ENCODE measurements around the gene MKI67.
"Not testable (repeated sequence)": the region's sequence is repeated elsewhere in the genome, so short reads cannot be mapped to it uniquely, and the experiment has no call there.

MKI67 gene

DNA sequence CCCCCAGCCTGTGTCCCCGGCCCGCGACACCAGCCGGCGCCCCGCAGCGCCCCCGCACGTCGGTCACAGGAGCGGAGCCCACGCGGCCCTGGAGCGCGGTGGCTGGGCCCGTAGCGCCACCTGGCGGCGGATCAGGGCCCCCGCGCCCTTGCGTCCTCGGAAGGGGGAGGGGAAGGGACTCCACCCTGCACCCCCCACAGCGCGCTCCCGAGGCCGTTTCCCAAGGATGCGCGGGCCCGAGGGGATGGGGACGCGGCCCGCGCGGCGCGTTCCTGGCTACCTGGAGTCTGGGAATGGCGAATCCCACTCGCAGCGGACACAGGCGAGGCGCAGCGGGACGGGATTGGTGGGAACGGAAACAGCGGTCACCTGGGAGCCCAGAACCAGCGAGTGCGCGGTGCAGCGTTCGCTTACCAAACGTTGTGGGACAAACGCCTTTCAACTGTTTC, 23.8 kb upstream of the MKI67 start:
- peak; percentile 58 for DNase-seq (ENCODE audit: low spot score)

GRCh38 chr10:128149267-128150014, 23.2 kb upstream of the MKI67 start:
- DNase-seq (ENCODE audit: low spot score): no peak

DNA sequence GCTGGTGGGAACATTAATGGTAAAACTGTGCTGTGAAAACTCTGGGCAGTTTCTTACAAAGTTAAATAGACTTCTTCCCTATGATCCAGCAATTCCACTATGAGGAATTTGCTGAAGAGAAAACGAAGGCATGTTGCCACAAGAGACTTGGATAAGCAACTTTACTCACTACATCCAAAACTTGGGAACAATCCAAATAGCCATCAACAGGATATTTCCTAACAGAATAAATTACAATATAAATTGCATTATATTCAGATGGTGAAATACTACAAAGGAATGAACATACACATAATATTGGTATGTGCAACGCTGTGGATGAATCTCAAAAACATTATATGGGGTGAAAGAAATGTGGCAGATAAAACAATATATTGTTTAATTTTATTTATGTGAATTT, 21.4 kb upstream of the MKI67 start:
- DNase-seq (ENCODE audit: low spot score): no peak

DNA sequence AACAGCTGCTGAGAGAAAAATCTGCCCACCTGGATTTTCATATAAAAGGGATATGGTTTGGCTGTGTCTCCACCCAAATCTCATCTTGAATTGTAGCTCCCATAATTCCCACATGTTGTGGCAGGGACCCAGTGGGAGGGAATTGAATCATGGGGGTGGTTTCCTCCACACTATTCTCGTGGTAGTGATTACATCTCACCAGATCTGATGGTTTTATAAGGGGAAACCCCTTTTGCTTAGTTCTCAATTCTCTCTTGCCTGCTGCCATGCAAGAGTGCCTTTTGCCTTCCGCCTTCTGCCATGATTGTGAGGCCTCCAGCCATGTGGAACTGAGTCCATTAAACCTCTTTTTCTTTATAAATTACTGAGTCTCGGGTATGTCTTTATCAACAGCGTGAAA, 20.8 kb upstream of the MKI67 start:
- no peak for DNase-seq (ENCODE audit: low spot score)

GRCh38 chr10:128144547-128144946, 18.3 kb upstream of the MKI67 start:
- no peak for DNase-seq (ENCODE audit: low spot score)

- no peak for DNase-seq (ENCODE audit: low spot score)
Measured at GRCh38 chr10:128143531-128143930, 17.3 kb upstream of the MKI67 start.

DNA sequence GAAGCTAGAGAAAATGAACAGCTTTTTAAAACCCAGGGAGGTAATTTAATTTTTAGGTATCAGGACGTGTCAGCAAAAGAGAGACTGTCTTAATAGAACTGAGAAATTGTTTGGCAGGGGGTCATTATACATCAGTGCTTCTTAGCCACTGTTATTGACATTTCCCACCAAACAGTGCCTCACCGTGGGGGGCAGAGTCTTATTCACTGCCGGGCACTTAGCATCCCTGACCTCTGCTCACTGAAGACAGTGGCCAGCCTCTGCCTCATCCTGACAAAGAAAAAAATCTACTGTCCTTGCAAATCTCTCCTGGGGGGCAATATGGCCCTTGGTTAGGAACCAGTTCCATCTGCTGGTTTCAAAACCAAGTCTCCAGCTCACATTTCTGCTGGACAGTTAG, 14.2 kb upstream of the MKI67 start:
- DNase-seq (ENCODE audit: low spot score): no peak

DNA sequence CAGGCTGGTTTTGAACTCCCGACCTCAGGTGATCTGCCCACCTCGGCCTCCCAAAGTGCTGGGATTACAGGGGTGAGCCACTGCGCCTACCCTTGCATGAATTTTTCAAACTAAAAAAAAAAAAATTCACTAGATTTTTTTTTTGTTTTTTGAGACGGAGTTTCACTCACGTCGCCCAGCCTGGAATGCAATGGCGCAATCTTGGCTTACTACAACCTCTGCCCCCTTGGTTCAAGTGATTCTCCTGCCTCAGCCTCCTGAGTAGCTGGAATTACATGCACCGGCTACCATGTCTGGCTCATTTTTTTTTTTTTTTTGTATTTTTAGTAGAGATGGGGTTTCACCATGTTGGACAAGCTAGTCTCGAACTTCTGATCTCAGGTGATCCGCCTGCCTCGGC, 12.2 kb upstream of the MKI67 start:
- not testable (repeated sequence) for DNase-seq (ENCODE audit: low spot score)

GRCh38 chr10:128137877-128138276, 11.7 kb upstream of the MKI67 start:
- DNase-seq (ENCODE audit: low spot score): no peak

DNA sequence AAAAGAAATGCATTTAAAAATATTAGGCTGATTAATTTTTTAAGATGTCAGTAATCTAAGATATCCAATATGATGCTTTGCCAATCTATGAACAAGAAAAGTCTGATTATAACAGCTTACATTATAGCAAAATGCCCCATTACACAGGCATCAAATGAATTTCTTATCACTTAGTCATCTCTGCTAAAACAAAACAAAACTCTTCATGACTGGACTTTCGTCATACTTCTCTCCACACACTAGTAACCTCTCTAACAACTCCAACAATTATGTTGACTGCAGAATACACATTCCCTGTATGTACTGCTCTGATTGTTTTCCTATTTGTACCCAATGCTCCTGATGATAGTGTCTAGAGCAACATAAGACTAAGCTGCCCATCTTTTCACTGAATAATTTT, 3.8 kb upstream of the MKI67 start:
- DNase-seq (ENCODE audit: low spot score): no peak

- no peak for DNase-seq (ENCODE audit: low spot score)
Measured at GRCh38 chr10:128128582-128128981, 2.4 kb upstream of the MKI67 start.

- DNase-seq (ENCODE audit: low spot score): peak; percentile 15
Measured at GRCh38 chr10:128125416-128125943, 743 bp downstream of the MKI67 start.

- no peak for DNase-seq (ENCODE audit: low spot score)
Measured at GRCh38 chr10:128124813-128125403, 1.3 kb downstream of the MKI67 start.

- DNase-seq (ENCODE audit: low spot score): no peak
Measured at GRCh38 chr10:128123846-128124245, 2.4 kb downstream of the MKI67 start.

DNA sequence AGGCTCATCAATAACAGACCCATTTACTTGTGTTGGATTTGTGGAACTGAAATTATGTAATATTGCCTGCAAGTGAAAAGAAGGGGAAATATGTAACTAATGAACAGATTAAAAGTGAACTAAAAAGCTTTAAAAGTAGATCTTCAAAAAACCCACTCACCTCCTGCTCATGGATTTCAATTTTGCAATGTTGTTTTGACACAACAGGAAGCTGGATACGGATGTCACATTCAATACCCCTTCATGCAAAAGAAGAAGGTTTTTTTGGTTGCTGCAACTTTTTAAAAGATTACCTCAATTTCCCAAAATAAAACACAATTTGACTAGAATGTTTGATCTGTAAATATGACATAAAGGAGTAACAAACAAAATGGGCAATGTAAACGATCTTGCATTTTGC, 3.3 kb downstream of the MKI67 start:
- DNase-seq (ENCODE audit: low spot score): no peak

DNA sequence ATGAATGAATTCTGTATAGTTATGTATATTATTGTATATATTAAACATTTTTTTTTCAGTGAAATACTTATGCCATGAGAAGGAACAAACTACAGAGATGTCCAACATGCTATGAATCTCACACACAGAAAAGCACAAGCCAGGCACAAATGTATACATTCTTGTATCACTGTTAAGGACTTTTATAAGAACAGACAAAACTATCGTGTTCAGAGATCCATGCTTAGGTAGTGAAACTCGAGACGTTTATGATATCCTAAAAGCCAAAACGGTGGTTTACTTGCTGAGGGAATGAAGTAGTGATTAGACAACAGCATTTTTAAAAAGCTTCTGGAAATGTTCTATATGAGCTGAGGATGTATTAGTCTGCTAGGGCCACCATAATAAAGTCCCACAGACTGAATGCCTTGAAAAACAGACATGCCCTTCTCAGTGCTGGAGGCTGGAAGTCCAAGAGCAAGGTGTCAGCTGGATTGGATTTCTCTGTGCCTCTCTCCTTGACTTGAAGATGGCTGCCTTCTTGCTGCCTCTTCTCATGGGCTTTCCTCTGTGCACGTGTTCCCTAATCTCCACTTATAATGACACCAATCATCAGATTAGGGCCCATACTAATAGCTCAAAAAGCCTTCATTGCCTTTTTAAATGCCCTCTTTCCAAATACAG, 4.3 kb downstream of the MKI67 start:
- no peak for DNase-seq (ENCODE audit: low spot score)

DNA sequence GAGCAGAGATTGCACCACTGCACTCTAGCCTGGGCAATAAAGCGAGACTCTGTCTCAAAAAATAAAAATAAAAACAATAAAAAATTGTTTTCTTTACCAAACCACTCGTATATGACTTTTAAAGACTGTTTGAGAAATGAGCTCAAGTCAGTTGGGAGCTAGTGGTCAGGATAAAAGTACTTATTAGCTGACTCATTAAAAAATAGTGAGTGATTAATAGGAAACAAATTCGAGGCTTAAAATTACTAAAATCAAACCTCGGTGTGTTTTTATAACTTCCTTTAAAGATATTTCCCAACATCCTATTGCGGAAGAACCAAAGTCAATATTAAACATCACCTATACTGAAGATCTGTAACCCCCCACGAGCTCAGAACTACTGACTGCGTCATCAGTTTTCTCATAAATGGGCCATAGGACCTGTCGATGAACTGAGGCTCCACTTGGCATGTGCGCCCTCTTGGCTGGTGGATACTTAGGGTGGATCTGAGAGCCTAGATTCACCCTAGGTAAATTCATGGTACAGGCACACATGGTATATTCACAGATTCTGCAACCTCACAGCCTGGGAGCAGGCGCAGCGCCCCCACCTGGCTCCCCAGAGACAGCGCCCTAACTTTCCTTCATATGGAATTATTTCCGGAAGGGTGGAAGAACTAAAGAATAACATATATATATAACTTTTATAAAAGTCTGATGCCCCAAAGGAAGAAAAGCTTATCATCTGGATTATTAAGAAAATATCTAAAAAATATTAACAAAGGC, 9.2 kb downstream of the MKI67 start:
- DNase-seq (ENCODE audit: low spot score): no peak

GRCh38 chr10:128116187-128116586, 10.0 kb downstream of the MKI67 start:
- DNase-seq (ENCODE audit: low spot score): no peak

DNA sequence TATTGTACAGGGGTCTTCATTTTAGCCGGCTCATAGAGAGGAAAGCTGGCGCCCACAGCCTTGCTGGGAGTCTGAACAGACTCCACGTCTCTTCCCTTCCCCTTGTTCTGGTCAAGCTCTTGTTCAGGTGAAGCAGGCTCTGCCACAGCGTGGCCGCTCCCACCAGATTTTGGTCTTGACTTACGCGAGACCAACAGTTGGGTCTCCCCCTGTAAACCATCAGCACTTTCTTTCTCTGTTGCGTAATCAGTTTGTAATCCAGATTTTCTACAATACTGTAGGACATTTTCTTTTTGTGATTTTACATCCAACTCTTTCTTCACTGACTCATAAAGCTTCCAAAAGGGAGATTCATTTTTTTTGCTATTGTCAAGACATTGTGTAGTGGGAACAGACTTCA, 10.9 kb downstream of the MKI67 start:
- DNase-seq (ENCODE audit: low spot score): no peak

DNA sequence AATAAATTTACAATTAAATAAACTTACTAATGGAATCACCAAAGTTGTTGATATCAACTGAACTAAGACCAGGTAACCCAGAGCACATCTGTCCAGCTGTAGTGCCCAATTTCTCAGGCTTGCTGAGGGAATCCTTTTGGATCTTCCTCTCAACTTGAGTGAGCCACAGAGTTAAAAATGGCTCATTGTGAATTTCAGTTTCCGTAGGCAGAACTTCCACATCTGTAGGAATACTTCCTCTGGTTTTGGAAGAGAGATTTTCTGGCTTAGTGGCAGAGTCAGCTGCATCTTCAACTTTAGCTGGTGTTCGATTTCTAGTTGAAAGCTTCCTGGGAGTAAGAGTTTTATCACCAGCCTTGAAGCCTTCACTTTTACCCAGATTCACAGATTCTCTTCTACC, 11.3 kb downstream of the MKI67 start:
- DNase-seq (ENCODE audit: low spot score): no peak

DNA sequence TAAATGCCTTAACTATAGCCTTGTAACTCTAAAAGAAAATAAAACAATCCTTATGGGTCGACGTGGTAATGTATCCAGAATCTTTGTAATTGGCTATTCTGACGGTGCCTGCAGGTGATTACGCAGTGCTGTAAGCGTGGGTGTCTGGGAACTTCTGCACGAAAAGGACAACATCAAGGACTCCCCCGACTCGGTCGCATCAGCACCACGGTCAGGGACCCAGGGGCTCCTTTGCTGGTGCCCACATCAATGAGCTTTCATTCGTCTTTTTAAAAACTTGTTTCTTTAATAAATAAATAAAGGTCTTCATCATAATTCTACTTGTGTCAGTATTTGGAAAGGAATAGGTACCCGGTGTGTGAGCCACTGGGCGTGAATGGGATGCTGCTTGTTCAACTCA, 13.2 kb downstream of the MKI67 start:
- DNase-seq (ENCODE audit: low spot score): no peak

DNA sequence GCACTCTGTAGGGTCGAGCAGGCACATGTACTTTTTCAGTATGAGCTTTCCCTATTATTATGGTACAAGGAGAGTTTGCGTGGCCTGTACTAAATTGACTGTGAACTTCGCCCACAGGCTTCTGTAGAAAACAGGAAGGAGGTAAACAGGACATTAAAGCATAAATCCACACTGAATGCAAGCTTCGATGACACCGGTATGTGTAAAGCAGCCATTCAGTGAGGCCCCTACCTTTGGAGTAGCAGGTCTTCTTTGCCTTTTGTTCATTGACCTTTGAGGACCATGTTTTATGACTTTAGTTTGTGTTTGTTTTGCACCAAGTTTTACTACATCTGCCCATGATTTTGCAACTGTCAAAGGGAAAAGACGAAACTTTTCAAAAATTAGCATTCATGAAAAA, 14.5 kb downstream of the MKI67 start:
- no peak for DNase-seq (ENCODE audit: low spot score)
